BE2C (cell line): Measurements from ENCODE around the gene CST7.

ENCODE experiments used
- DNase-seq: peaks from one replicate; pipeline ENCODE4 v3.0.0-alpha.2; 2020
- H3K27me3 ChIP-seq: fragments of 250-450 bp; sonication (Bioruptor Pico); 2 replicates; pipeline ENCODE4 v1.5.1; 2020; ENCODE audit warnings: mild to moderate bottlenecking
- H3K36me3 ChIP-seq: fragments of 250-450 bp; sonication (Bioruptor Pico); 2 replicates; pipeline ENCODE4 v1.5.1; 2020; ENCODE audit warnings: mild to moderate bottlenecking
- H3K4me1 ChIP-seq: fragments of 250-450 bp; sonication (Bioruptor Pico); 2 replicates; pipeline ENCODE4 v1.5.1; 2020
- H3K4me3 ChIP-seq: 2 replicates; pipeline ENCODE4 v1.5.1; 2011; ENCODE audit warnings: low read depth, low read length
- H3K9me3 ChIP-seq: fragments of 250-450 bp; sonication (Bioruptor Pico); 2 replicates; pipeline ENCODE4 v1.5.1; 2020
- TF ChIP-seq, protein P1 (sequence below): IDR thresholded peaks from 2 replicates; pipeline ENCODE4 v1.5.1; 2012; ENCODE audit warnings: mild to moderate bottlenecking, low read depth, low read length

The CST7 gene

DNA sequence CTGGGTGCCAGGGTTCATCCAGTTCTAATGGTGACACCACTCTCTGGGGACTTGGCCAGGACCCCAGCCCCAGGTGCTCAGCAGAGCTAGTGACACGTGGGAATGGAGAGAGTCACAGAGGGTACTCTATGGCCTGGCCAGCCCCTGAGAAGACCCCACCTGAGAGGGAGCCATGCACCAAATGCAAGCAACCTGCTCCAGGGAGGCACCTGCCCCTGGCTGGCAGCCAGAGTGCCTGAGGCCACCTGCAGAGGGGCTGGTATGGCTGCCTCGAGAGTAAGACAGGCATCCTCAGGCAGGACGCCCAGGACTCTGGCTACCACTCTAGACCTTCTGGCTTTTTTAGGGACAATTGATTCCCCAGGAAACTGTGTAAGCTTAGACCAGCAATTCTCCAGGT is 38.6 kb upstream of the CST7 start:
- Histone ChIP-seq H3K27me3 (no peaks in the 10 kb centered on the region), H3K9me3 (no peaks in the 10 kb centered on the region), H3K4me1 (no peaks in the 10 kb centered on the region), H3K36me3 (no peaks in the 10 kb centered on the region), H3K4me3 (no peak overlapping the region)
- DNase-seq = no peak
- TF ChIP-seq, protein P1, sequence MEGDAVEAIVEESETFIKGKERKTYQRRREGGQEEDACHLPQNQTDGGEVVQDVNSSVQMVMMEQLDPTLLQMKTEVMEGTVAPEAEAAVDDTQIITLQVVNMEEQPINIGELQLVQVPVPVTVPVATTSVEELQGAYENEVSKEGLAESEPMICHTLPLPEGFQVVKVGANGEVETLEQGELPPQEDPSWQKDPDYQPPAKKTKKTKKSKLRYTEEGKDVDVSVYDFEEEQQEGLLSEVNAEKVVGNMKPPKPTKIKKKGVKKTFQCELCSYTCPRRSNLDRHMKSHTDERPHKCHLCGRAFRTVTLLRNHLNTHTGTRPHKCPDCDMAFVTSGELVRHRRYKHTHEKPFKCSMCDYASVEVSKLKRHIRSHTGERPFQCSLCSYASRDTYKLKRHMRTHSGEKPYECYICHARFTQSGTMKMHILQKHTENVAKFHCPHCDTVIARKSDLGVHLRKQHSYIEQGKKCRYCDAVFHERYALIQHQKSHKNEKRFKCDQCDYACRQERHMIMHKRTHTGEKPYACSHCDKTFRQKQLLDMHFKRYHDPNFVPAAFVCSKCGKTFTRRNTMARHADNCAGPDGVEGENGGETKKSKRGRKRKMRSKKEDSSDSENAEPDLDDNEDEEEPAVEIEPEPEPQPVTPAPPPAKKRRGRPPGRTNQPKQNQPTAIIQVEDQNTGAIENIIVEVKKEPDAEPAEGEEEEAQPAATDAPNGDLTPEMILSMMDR = no peak

DNA sequence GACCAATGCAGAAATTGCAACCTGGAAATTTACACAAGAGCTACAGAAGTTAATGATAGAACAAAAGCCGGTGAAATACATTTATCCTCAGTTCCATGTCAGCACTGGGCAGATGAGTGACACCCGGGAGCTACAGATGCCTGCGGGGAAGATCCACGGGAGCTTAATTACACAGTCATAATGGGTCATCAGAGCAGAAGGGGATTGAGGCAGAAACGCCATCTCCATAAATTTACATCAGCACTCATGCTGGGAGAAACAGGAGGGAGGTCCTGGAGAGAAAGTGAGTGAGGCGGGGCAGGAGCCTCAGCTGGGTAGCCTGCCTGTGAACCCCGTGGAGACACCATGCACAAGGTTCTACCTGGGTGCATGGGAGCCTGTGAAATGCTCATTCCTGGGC is 37.6 kb upstream of the CST7 start:
- Histone ChIP-seq H3K4me1 (no peaks in the 10 kb centered on the region), H3K4me3 (no peak overlapping the region), H3K36me3 (no peaks in the 10 kb centered on the region), H3K27me3 (no peaks in the 10 kb centered on the region), H3K9me3 (no peaks in the 10 kb centered on the region)
- no peak for DNase-seq
- TF ChIP-seq, protein P1 = no peak

DNA sequence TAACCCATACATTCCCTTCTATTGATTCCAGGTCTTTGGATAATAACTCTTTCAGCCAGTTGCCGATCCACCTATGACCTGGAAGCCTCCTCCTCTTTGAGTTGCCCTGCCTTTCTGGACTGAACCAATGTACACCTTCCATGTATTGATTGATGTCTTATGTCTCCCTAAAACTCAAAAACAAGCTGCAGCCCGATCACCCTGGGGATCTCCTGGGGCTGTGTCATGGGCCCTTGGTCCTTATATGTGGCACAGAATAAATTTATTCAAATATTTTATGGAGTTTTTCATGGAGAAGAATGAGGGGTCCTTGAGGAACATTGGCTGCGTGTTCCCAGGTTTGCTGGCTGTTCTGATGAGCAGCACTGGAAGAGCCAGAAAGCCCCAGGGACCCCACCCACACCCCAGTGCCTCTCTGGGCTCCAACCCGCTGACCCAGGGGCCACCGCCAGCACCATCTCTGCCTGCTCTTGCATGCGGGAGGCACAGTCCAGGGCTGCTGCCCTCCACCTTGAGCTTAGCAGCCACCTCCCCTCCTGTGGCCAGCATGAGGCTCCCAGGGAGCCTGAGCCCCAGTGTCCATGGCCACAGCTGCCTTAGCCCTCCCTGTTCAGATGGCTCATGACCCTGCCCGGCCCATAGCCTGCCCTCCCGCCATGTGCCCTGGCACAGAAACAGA is 36.5 kb upstream of the CST7 start:
- H3K27me3 ChIP-seq = no peaks in the 10 kb centered on the region
- TF ChIP-seq, protein P1 = no peak
- no peaks in the 10 kb centered on the region for H3K4me1 ChIP-seq
- H3K9me3 ChIP-seq = no peaks in the 10 kb centered on the region
- no peaks in the 10 kb centered on the region for H3K36me3 ChIP-seq
- DNase-seq = no peak
- H3K4me3 ChIP-seq = no peak overlapping the region

DNA sequence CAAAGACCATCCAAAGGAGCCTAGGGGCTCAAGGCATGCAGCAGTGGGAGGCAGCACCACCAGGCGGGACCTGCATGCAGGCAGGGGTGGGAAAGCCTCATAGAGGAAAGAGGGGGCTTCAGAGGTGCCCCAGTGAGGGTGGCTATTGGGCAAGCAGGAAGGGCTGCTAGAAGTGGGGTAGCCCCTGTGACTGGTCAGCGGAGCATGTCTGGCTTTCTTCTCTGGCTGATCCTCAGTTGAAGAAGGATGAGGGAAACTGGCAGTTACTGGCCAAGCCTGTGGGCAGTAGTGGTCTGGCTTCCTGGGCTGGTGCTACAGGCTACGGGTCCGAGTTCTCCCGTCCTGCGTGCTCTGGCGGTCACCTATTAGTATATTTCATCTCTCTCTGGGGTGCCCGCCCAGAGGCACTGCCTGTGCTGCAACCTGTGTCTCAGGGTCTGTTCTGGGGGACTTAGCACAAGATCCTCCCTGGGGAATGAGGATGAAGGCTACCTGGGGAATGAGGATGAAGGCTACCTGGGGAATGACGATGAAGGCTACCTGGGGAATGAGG is 35.9 kb upstream of the CST7 start:
- Histone ChIP-seq H3K4me3 (no peak overlapping the region), H3K4me1 (no peaks in the 10 kb centered on the region), H3K9me3 (no peaks in the 10 kb centered on the region), H3K36me3 (no peaks in the 10 kb centered on the region), H3K27me3 (no peaks in the 10 kb centered on the region)
- no peak for DNase-seq
- TF ChIP-seq, protein P1 = no peak

DNA sequence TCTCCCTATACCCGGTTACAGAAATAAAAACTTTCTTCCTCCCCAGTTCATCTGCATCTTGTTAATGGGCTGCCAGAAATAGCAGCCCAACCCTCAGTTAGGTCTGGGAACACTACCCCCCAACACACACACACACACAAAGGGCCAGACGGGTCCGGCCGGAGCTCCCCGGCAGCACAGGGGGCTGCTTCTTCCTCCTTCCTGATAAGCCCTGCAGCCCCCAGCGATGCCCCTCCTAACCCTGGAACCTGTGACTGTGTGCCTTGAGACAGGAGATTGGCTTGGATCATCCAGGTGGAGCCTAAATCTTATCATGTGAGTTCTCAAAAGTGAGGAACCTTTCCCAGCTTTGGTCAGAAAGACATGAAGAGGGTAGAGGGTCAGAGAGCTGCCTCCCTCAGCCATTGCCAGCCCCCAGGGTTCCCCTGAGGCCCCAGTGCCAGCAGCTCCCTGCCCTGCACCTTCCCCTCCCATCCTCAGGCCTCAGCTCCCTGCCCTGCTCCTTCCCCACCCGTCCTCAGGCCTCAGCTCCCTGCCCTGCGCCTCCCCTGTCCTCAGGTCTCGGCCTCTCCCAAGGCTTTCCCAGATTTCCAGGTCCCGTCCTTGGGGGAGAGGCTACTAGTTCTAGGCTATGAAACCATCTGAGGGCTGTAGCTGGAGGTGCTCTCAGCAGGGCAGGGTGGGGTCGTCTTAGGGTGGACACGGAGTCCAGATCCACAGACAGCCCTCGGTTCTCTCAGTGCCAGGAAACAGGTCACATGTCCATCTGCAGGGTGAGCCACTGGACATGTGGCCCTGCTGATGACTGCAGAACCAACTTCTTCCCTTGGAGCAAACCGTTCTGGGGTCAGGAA is 34.5 kb upstream of the CST7 start:
- Histone ChIP-seq H3K27me3 (no peaks in the 10 kb centered on the region), H3K9me3 (no peaks in the 10 kb centered on the region), H3K36me3 (no peaks in the 10 kb centered on the region), H3K4me3 (no peak overlapping the region), H3K4me1 (no peaks in the 10 kb centered on the region)
- TF ChIP-seq, protein P1 = no peak
- DNase-seq = no peak

DNA sequence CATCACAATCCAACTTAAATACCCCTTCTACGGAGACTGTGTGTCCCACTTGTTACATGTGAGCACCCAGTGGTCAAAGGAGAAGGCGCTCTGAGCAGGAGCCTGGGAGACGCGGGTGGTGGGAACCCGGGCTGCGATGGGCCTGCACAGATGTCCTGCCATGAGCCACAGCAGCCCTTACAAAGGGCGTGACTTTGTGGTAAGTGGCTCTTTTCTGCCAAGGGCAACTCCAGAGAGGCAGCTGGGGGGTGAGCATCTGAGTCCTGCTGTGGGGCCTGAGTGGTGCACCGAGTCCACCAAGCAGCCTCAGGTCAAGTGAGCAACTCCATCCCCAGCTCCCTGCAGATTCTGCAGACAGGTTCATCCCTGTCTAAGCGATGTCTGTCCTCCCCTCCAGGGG is 33.6 kb upstream of the CST7 start:
- no peaks in the 10 kb centered on the region for H3K27me3 ChIP-seq
- TF ChIP-seq, protein P1 = no peak
- no peak for DNase-seq
- no peak overlapping the region for H3K4me3 ChIP-seq
- H3K4me1 ChIP-seq = no peaks in the 10 kb centered on the region
- H3K9me3 ChIP-seq = no peaks in the 10 kb centered on the region
- no peaks in the 10 kb centered on the region for H3K36me3 ChIP-seq
